GM21825 (cell line): ENCODE results near the gene APOBEC3F.
"Not testable (repeated sequence)": the region's sequence is repeated elsewhere in the genome, so short reads cannot be mapped to it uniquely, and the experiment has no call there.

Source experiments
- ATAC-seq: cut with Tn5 transposase; IDR thresholded peaks from one replicate; pipeline ENCODE4 v1.9.1; 2021; ENCODE audit warnings: mild to moderate bottlenecking, moderate library complexity; ENCODE audit not compliant: unreplicated experiment

Gene APOBEC3F

DNA sequence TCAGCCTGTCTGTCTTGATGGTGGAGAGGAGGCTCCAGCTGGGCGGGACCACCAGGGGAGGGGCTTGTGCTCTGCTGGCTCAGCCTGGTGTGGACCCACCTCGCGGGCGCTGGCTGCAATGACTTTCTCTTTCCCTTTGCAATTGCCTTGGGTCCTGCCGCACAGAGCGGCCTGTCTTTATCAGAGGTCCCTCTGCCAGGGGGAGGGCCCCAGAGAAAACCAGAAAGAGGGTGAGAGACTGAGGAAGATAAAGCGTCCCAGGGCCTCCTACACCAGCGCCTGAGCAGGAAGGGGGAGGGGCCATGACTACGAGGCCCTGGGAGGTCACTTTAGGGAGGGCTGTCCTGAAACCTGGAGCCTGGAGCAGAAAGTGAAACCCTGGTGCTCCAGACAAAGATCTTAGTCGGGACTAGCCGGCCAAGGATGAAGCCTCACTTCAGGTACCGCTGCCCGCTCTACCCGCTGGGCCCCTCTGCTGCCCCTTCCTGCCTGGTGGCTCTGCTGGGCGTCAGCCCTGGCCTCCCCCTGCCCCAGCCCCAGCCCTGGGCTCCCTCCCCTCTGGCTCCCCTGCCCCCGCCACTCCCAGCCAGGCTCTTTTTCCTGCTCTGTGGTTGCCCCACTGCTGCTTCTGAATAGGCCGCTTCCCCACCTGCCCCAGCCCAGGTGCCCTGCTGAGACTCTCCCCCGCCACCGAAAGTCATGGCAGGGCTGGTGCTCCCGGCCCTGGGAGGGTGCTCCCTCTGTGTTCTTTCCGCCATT is at the start of gene APOBEC3F:
TSS of gene APOBEC3F (plus strand) at position 327 of the 759 bp plus-strand sequence. CDS start at position 424, 97 bp downstream.
- ATAC-seq, result peak; percentile 91

DNA sequence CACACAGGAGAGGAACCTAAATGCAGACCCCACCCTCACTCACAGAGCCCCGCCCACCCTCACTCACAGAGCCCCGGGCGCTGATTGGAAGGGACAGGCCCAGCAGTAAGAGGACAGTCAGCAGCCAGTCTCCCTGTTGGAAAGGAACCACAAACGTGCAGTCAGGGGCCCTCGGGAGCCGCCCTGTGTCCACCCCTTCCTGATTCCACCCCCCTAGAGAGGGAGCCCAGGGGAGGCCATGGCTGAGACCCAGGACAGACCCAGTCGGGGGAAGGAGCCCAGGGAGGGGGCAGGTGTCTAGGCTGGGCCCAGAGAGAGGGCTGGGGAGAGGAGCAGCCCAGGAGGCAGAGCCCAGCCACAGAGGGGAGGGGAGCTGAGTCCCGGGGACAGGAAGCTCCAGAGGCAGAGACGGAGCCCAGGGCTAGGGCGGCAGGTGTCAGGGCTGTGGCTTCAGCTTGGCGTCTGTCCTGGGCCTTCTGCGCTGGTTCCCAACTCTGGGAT is 47.7 kb upstream of the APOBEC3F start:
- ATAC-seq, result not testable (repeated sequence)

DNA sequence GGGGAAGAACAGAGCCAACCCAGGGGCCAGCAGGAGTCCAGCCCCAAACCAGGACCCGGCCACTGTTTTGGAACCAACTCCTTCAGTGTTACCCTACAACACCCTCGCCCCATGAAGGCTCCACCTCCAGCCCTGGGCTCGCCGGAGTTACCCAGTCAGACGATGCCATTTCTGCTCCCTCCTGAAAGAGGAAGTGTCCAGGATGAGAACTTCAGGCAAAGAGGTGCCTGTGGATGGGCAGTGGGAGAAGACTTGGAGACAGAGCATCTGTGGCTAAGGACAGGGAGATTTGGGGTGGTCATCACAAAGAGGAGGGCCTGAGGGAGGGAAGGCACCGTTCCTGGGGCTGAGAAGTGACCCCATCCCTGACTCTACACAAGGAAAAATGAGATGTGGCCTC is 44.6 kb upstream of the APOBEC3F start:
- no peak for ATAC-seq

DNA sequence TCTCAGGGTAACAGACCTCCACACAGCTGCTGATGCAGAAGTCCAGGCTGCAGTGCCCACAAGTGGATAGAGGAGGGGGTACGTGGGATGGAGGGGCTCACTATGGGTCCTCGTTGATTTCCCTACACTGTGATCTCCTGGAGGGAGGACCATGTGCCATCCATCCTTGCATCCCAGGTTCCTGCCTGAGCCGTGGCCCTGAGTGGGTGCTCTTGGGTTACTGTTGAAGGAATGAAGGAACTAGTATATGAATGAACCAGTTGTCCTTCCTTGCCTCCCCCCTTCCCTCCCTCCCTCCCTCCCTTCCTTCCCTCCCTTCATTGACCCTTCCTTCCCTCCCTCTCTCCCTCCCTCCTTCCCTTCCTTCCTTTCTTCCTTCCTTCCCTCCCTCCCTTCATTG is 43.1 kb upstream of the APOBEC3F start:
- ATAC-seq, result no peak

DNA sequence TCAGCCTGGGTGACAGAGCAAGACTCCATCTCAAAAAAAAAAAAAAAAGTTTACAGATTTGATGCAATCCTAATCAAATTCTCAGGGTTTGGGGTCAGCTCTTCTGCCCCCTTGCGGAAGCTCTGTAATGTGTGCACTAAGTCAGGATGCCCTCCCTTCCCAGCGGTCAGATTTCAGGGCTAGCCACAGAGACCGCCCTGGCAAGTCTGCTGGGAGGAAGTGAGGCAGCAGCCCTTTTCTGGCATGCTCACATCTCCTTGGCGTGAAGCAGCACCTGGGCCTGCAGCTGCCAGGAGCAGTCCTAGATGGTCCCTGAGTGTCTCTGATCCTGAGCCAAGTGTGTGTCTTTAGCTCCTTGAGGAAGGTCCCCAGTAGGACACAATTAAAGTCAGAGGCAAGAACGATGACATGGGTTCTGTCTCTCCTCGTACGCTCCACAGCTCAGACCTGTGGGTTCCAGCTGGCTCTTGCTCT is 37.5 kb upstream of the APOBEC3F start:
- ATAC-seq, result peak; percentile 84

DNA sequence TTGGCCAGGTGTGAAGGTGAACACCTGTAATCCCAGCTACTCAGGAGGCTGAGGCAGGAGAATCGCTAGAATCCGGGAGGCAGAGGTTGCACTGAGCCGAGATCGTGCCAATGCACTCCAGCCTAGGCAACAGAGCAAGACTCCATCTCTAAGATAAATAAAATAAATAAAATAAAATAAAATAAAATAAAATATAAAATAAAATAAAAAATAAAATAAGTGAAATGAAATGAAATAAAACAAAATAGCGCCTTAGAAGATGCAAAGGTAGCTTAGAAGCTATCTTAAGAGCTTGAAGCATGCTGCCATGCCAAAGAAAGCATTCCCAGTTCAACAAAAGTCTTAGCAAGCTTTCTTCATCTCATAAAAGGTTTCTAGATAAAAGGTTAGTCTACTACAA is 33.5 kb upstream of the APOBEC3F start:
- no peak for ATAC-seq

DNA sequence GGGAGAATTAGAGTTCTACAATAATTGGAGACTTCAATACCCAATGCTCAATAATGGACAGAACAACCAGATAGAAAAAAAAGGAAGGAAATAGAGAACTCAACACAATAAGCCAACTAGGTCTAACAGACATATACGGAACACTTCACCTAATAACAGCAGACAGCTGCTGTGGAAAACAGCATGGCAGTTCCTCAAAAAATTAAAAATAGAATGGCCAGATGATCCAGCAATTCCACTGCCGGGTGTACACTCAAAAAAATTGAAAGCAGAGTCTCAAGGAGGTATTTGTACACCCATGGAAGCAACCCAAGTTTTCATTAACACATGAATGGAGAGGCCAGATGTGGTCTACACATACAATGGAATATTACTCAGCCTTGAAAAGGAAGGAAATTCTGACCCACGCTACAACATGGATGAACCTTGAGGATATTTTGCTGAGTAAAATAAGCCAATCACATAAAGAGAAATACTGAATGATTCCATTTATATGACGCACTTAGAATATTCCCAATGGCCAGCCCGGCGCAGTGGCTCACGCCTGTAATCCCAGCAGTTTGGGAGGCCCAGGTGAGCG is 32.3 kb upstream of the APOBEC3F start:
- not testable (repeated sequence) for ATAC-seq

DNA sequence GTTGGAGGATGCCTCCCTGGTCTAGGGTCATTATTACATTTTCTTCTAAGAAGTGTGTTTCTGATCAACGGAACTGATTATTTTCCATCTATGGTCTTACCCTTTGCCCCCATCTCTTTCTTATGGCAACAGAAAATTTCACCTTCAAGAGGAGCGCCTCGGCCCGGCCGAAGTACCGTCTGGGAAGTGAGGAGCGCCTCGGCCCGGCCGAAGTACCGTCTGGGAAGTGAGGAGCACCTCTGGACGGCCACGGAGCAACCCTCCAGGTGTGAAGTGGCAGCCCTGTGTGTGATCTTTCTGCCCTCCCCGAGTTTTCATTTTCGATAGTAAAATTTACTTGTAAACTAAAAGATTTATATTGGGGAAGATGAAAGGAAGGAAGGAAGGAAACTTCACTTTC is 29.7 kb upstream of the APOBEC3F start:
- ATAC-seq, result no peak

DNA sequence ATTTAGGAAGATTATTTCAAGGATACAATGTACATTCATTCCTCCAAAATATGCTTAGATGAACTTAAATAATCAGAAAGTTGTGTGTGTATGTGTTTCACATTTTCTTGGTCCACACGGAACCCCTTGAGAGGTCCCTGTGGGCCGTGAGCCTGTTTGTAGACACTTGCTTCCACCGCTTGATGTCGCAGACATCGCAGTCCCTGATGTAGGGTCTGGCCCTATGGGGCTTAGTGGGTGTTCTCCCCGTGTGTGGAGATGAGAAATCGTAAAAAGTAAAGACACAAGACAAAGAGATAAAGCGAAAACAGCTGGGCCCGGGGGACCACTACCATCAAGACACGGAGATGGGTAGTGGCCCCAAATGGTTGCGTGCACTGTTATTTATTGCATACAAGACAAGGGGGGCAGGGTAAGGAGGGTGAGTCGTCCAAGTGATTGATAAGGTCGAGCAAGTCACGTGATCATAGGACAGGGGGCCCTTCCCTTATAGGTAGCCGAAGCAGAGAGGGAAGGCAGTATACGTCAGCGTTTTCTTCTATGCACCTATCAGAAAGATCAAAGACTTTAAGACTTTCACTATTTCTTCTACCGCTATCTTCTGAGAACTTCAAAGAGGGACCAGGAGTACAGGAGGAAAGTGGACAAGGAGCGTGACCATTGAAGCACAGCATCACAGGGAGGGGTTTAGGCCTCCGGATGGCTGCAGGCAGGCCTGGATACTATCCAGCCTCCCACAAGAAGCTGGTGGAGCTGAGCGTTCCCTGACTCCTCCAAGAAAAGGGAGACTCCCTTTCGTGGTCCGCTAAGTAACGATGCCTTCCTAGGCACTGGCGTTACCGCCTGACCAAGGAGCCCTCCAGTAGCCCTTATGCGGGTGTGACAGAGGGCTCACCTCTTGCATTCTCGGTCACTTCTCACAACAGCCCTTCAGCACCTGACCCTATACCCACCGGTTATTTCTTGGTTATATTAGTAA is 27.8 kb upstream of the APOBEC3F start:
- no peak for ATAC-seq

DNA sequence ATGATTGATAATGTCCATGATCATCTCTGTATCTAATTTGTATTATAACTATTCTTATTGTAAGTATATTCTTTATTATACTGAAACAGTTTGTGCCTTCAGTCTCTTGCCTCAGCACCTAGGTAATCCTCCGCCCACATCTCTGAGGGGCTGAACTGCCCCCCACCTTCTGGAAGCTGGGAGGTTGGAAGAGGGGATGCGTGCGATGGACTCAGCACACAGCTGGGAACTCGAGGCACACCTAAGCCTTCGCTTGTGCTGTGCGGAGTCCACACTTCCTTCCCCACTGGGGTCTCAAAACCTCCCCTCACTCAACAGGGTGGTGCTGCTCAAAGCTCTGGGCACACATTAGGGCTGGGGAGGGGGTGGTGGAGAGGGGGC is 27.1 kb upstream of the APOBEC3F start:
- ATAC-seq, result not testable (repeated sequence)

DNA sequence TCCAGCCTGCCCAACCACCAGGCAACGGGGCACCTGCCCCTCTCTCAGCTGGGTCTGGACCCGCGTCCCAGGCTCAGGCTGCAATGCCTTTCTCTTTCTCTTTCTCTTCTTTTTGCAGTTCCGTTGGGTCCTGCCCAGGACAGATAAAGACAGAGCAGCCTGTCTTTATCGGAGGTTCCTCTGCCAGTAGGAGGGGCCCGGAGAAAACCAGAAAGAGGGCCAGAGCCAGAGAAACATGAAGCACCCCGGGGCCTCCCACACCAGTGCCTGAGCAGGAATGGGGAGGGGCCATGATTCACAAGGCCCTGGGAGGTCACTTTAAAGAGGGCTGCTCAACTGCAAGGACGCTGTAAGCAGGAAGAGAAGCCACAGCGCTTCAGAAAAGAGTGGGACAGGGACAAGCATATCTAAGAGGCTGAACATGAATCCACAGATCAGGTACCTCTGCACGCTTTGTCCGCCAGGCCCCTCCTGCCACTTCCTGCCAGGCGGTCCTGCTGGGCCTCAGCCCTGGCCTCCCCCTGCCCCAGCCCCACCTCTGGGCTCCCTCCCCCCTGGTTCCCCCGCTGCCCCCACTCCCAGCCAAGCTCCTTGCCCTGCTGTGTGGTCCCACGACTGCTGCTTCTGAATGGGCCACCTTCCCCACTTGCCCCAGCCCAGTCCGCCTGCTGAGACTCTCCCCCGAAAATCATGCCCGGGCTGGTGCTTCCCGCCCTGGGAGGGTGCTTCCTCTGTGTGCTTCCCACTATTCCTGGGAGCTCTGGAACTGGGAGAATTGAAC is 26.5 kb upstream of the APOBEC3F start, which contains the start of gene APOBEC3C:
TSS of gene APOBEC3C (plus strand) at position 316 of the 781 bp plus-strand sequence. CDS start at position 422, 106 bp downstream.
- peak; percentile 79 for ATAC-seq

DNA sequence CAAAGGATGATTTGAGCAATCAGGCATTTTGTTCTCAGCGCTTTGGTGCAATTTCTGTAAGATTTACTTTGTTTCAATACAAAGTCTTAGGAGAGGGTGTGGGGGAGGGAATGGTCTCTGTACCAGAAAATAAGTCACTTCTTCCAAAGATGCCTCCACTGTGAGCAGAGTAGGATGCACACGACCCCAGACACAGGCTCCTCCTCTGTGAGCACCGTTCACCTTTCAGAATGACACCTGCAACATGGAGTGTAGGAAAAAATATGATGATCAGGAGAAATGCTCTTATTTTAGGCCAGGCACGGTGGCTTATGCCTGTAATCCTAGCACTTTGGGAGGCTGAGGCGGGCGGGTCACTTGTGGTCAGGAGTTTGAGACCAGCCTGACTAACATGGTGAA is 25.9 kb upstream of the APOBEC3F start:
- not testable (repeated sequence) for ATAC-seq

DNA sequence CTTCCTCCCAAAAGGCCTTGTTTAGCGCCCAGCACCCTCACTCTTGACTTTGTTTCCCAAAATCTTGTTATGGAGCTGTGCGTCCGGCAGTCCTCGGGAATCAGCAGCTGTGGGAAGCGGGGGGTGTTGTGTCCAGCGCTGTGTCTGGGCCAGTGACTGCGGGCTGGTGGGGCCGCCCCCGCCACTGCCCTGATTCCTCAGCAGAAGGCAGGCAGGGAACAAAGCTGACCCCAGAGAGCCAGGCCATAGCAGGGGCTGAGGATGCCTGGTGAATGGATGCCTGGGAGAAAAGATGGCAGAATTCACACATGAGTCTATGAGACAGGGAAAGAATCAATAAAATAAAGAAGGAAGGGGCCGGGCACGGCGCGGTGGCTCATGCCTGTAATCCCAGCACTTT is 24.1 kb upstream of the APOBEC3F start:
- ATAC-seq, result no peak

DNA sequence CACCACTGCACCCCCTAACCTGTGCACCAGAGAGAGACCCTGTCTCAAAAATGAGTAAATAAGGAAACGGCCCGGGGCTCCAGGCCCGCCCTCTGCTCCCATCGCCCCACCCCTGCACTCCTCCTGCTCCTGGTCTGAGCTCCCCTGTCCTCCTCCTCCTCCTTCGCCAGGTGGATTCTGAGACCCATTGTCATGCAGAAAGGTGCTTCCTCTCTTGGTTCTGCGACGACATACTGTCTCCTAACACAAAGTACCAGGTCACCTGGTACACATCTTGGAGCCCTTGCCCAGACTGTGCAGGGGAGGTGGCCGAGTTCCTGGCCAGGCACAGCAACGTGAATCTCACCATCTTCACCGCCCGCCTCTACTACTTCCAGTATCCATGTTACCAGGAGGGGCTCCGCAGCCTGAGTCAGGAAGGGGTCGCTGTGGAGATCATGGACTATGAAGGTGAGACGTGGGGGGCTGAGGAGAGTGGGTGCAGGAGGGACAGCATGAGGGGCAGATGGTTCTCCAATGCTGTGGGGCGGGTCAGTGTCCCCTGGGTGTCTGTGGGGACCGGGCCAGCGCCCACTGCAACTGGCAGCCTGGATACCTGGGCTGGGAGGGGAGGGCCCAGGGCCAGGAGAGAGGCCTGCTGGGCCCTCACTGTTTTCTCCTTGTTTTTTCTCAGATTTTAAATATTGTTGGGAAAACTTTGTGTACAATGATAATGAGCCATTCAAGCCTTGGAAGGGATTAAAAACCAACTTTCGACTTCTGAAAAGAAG is 22.9 kb upstream of the APOBEC3F start:
- no peak for ATAC-seq

DNA sequence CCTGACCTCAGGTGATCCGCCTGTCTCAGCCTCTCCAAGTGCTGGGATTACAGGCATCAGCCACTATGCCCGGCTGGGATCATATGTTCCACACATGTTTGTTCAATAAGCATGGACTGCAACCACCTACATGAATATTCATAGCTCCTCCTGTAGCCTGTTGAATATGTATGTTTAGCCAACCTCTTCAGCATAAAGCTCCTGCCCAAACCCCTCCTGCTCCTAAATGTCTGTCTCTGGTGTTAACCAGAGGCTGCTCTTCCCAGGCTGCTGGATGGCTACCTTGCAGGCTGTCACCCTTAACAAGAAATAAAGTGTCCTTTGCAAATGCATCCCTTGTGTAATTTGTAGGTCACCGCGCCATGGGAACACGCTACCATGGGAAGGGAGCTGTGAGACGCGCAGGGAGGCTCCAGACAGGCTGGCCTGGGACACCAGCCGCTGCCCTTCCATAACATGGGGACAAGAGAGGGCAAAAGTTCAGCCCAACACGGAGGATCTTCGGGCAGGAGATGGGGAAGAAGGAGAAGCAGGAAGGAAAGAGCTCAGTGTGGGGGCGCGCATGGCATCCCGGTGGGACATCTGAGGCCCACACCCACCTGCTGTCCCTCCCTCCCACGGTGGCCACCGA is 20.5 kb upstream of the APOBEC3F start:
- peak; percentile 3 for ATAC-seq

DNA sequence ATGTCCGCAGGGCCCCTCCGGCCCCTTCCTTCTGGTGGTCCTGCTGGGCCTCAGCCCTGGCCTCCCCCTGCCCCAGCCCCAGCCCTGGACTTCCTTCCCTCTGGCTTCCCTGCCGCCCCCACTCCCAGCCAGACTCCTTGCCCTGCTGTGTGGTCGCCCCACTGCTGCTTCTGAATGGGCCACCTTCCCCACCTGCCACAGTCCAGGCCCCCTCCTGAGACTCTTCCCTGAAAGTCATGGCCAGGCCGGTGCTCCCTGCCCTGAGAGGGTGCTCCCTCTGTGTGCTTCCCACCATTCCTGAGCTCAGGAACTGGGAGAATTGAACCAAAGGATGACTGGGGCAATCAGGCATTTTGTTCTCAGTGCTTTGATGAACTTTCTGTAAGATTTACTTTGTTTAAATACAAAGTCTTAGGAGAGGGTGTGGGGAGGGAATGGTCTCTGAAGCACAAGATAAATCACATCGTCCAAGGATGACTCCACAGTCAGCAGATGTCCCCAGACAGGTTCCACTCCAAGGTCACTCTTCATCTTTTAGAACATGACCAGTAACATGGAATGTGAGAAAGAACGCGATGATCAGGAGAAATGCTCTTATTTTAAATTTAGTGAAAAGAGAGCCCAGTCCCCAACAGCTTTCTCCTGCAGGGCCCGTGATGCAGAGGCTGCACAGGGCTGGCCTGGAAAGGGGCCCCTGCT is 19.0 kb upstream of the APOBEC3F start:
- no peak for ATAC-seq

DNA sequence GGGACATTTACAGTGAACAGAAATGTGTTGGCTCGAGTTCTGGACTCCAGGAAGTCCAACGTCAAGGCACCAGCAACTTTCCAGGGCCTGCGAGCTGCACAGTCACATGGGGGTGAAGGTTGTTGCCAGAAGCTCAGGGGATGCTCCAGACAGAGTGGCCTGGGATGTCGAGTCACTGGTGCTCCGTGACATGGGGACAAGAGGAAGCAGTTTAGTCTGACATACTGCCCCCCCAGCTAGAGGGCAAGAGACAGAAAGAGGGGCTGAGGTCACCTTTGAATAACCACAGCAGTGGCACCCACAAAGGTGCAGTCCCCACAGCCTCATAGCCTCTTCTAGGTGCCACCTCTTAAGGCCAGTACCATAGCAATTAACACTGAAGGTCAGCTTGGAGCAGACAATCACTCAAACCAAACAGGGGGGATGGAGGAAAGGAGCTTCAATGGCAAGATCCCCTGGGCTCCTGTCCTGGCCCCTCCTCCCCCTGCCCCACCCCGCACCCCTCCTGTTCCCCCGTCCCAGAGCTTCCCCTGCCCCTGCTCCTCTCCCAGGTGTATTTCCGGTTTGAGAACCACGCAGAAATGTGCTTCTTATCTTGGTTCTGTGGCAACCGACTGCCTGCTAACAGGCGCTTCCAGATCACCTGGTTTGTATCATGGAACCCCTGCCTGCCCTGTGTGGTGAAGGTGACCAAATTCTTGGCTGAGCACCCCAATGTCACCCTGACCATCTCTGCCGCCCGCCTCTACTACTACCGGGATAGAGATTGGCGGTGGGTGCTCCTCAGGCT is 15.9 kb upstream of the APOBEC3F start:
- no peak for ATAC-seq
